GM12878 (cell line): Measurements from ENCODE around the gene PPP1R9B. TPM values are rescaled to one million over a fixed set of nuclear protein-coding genes. Genes with fewer than 3 reads are reported as not detected.

ENCODE experiments used
- CBFB ChIP-seq: IDR thresholded peaks from 2 replicates; pipeline ENCODE4 v1.6.1; 2016; ENCODE audit warnings: antibody characterized with exemption, low read depth
- CBX3 ChIP-seq: fragments of 200-600 bp; sonication (generic); IDR thresholded peaks from 2 replicates; pipeline ENCODE4 v1.6.1; 2016; ENCODE audit warnings: low read depth, borderline replicate concordance
- CBX5 ChIP-seq: sonication (generic); IDR thresholded peaks from 2 replicates; pipeline ENCODE4 v1.6.1; 2016; ENCODE audit warnings: low read depth, moderate library complexity, mild to moderate bottlenecking, inconsistent platforms
- ETV6 ChIP-seq, 2 experiments: fragments of 450-650 bp in 1 of 2; IDR thresholded peaks in 1 of 2; conservative IDR thresholded peaks in 1 of 2; 2 replicates each; pipeline ENCODE4 v1.6.1; 2014; ENCODE audit warnings: antibody characterized with exemption in 1 of 2, borderline replicate concordance in 1 of 2, low read depth in 1 of 2, mild to moderate bottlenecking in 1 of 2, moderate library complexity in 1 of 2
- FOXM1 ChIP-seq: IDR thresholded peaks from 2 replicates; pipeline ENCODE4 v1.6.1; 2012; ENCODE audit warnings: low read depth, mild to moderate bottlenecking, inconsistent platforms, low read length, moderate library complexity
- IKZF1 ChIP-seq: fragments of 450-650 bp; conservative IDR thresholded peaks from 2 replicates; pipeline ENCODE4 v1.6.1; 2017; ENCODE audit warnings: antibody characterized with exemption, mild to moderate bottlenecking
- KLF5 ChIP-seq: fragments of 450-650 bp; IDR thresholded peaks from 2 replicates; pipeline ENCODE4 v1.6.1; 2014; ENCODE audit warnings: mild to moderate bottlenecking; ENCODE audit not compliant: partially characterized antibody
- MEF2A ChIP-seq: IDR thresholded peaks from 2 replicates; pipeline ENCODE4 v1.6.1; 2011; ENCODE audit warnings: low read depth, mild to moderate bottlenecking, low read length, moderate library complexity; ENCODE audit not compliant: insufficient read depth
- MTA2 ChIP-seq: fragments of 450-650 bp; IDR thresholded peaks from 2 replicates; pipeline ENCODE4 v1.6.1; 2016; ENCODE audit warnings: low read depth, mild to moderate bottlenecking, moderate library complexity
- NFYA ChIP-seq: IDR thresholded peaks from 2 replicates; pipeline ENCODE4 v1.6.1; 2011; ENCODE audit warnings: low read depth, mild to moderate bottlenecking, low read length, improper control_type of control experiment, borderline replicate concordance
- PAX5 ChIP-seq: IDR thresholded peaks from 2 replicates; pipeline ENCODE4 v1.6.1; 2011; ENCODE audit warnings: low read depth, low read length, borderline replicate concordance
- PKNOX1 ChIP-seq: fragments of 450-650 bp; IDR thresholded peaks from 2 replicates; pipeline ENCODE4 v1.6.1; 2016; ENCODE audit warnings: mild to moderate bottlenecking
- RAD51 ChIP-seq: fragments of 450-650 bp; IDR thresholded peaks from 2 replicates; pipeline ENCODE4 v1.6.1; 2016; ENCODE audit warnings: moderate library complexity, mild to moderate bottlenecking, inconsistent platforms
- RB1 ChIP-seq: fragments of 450-650 bp; formaldehyde crosslinking; IDR thresholded peaks from 2 replicates; pipeline ENCODE4 v1.6.1; 2017; ENCODE audit warnings: mild to moderate bottlenecking, borderline replicate concordance
- SMAD1 ChIP-seq: fragments of 450-650 bp; IDR thresholded peaks from 2 replicates; pipeline ENCODE4 v1.6.1; 2018; ENCODE audit warnings: mild to moderate bottlenecking, low read depth; ENCODE audit not compliant: partially characterized antibody
- SMARCA5 ChIP-seq: fragments of 450-650 bp; IDR thresholded peaks from 2 replicates; pipeline ENCODE4 v1.6.1; 2017; ENCODE audit warnings: mild to moderate bottlenecking
- SMC3 ChIP-seq: IDR thresholded peaks from 2 replicates; pipeline ENCODE4 v1.6.1; 2011; ENCODE audit warnings: low read length, improper control_type of control experiment, borderline replicate concordance
- SPI1 ChIP-seq: IDR thresholded peaks from 2 replicates; pipeline ENCODE4 v1.6.1; 2011; ENCODE audit warnings: low read depth, mild to moderate bottlenecking, low read length, moderate library complexity, borderline replicate concordance; ENCODE audit not compliant: insufficient read depth
- SUPT20H ChIP-seq: IDR thresholded peaks from 2 replicates; pipeline ENCODE4 v1.6.1; 2011; ENCODE audit warnings: low read depth, mild to moderate bottlenecking, low read length, moderate library complexity, borderline replicate concordance; ENCODE audit not compliant: control insufficient read depth
- TCF7 ChIP-seq: IDR thresholded peaks from 2 replicates; pipeline ENCODE4 v1.6.1; 2014; ENCODE audit warnings: antibody characterized with exemption, borderline replicate concordance
- USF2 ChIP-seq: IDR thresholded peaks from 2 replicates; pipeline ENCODE4 v1.6.1; 2011; ENCODE audit warnings: low read depth, low read length, improper control_type of control experiment, borderline replicate concordance
- ZNF207 ChIP-seq: fragments of 450-650 bp; IDR thresholded peaks from 2 replicates; pipeline ENCODE4 v1.6.1; 2014; ENCODE audit warnings: antibody characterized with exemption, mild to moderate bottlenecking, borderline replicate concordance
- ZNF217 ChIP-seq: fragments of 450-650 bp; IDR thresholded peaks from 2 replicates; pipeline ENCODE4 v1.6.1; 2017; ENCODE audit warnings: antibody characterized with exemption, mild to moderate bottlenecking
- ZNF274 ChIP-seq: IDR thresholded peaks from one replicate; pipeline ENCODE4 v1.8.0; 2011; ENCODE audit not compliant: insufficient read length, insufficient read depth
- ZNF592 ChIP-seq: fragments of 450-650 bp; IDR thresholded peaks from 2 replicates; pipeline ENCODE4 v1.6.1; 2017; ENCODE audit warnings: mild to moderate bottlenecking, moderate library complexity
- polyA plus RNA-seq, 11 experiments: library from polyadenylated mRNA; depleted of rRNA in 4 of 11; unstranded in 6 of 11; stranded (reverse) in 5 of 11; fragments of >200 nt; fragmentation: Nextera tagmentation in 4 of 11; fragmentation: Illumina TruSeq in 1 of 11; extraction: Ambion mirVana in 4 of 11; extraction: Trizol in 1 of 11; gene quantifications; 1 replicate in 1 of 11; 2 replicates in 10 of 11; pipeline versions ENCODE4 v1.2.1 to v1.2.3, GENCODE V29; 2011 to 2016; ENCODE audit warnings: inconsistent platforms in 2 of 11, missing spikeins in 2 of 11, low read depth in 1 of 11
- total RNA-seq, 4 experiments: library from RNA; depleted of rRNA in 3 of 4; stranded (reverse); fragments of >200 nt in 3 of 4; fragmentation: Illumina TruSeq in 1 of 4; extraction: Trizol in 1 of 4; gene quantifications; 2 replicates each; pipeline versions ENCODE4 v1.2.1 to v1.2.3, GENCODE V29; 2013 to 2021

PPP1R9B gene
- total and polyA plus RNA-seq, 10 of the 15 experiments (the other 5 are each of a cell fraction or from before 2014, with no cell fraction given) = 0.20 to 107 (median 37.5) TPM

GRCh38 chr17:50139950-50140885 lies 10.3 kb downstream of the PPP1R9B start (continued):
- TF ChIP-seq ZNF592 = no peak
- no peak for TF ChIP-seq SMAD1
- TF ChIP-seq RB1 = no peak
- no peak for TF ChIP-seq ZNF207
- TF ChIP-seq CBFB = no peak
- no peak for TF ChIP-seq MEF2A
- no peak for TF ChIP-seq CBX3
- no peak for TF ChIP-seq KLF5
- peak; percentile 15; the same call in 1 of the 2 replicates for TF ChIP-seq PKNOX1
- 0 out of 2 replicates have a peak, but pooled peaks have one; percentile 37 for TF ChIP-seq CBX5
- no peak for TF ChIP-seq SPI1
- no peak for TF ChIP-seq MTA2
- TF ChIP-seq TCF7 = no peak
- TF ChIP-seq SUPT20H = no peak
- TF ChIP-seq USF2 = no peak
- peak; percentile 19; the same call in 1 of the 2 replicates for TF ChIP-seq IKZF1
- TF ChIP-seq FOXM1 = no peak
- no peak for TF ChIP-seq RAD51
- TF ChIP-seq PAX5 = no peak
- no peak for TF ChIP-seq ZNF274
- no peak for TF ChIP-seq NFYA
- TF ChIP-seq ZNF217 = no peak
- TF ChIP-seq SMC3 = peak; percentile 84
- TF ChIP-seq SMARCA5 = no peak
- no peak for TF ChIP-seq ETV6 (conservative IDR thresholded peaks at IDR 0.05 in 1 of 2, IDR thresholded peaks at IDR 0.05 in 1 of 2; ENCODE audit: borderline replicate concordance in 1 of 2, low read depth in 1 of 2)
